Ishikawa (cell line): Measurements from ENCODE around the gene TAOK3.

Experiments used
- CEBPB ChIP-seq: IDR thresholded peaks from 2 replicates; pipeline ENCODE4 v1.6.1; 2012
- CREB1 ChIP-seq: IDR thresholded peaks from 2 replicates; pipeline ENCODE4 v1.6.1; 2012; ENCODE audit warnings: low read depth
- EGR1 ChIP-seq: IDR thresholded peaks from 2 replicates; pipeline ENCODE4 v1.6.1; 2012
- NFIC ChIP-seq: IDR thresholded peaks from 2 replicates; pipeline ENCODE4 v1.6.1; 2012
- RAD21 ChIP-seq: IDR thresholded peaks from 2 replicates; pipeline ENCODE4 v1.6.1; 2012; ENCODE audit warnings: low read depth
- REST ChIP-seq: IDR thresholded peaks from 2 replicates; pipeline ENCODE4 v1.6.1; 2012; ENCODE audit warnings: low read depth, mild to moderate bottlenecking
- TCF12 ChIP-seq: IDR thresholded peaks from 2 replicates; pipeline ENCODE4 v1.6.1; 2012; ENCODE audit warnings: low read depth
- TEAD4 ChIP-seq: IDR thresholded peaks from 2 replicates; pipeline ENCODE4 v1.6.1; 2012
- USF1 ChIP-seq: IDR thresholded peaks from 2 replicates; pipeline ENCODE4 v1.6.1; 2012
- ZBTB7A ChIP-seq: IDR thresholded peaks from 2 replicates; pipeline ENCODE4 v1.6.1; 2012; ENCODE audit warnings: low read depth

The TAOK3 gene

GRCh38 chr12:118102070-118102469 is 270.6 kb downstream of the TAOK3 start:
- TF ChIP-seq EGR1 (no peak), NFIC (no peak), USF1 (no peak), REST (no peak), RAD21 (0 out of 2 replicates have a peak, but pooled peaks have one; percentile 0)

GRCh38 chr12:118101051-118101450 is 271.7 kb downstream of the TAOK3 start:
- TF ChIP-seq ZBTB7A: no peak
- no peak for TF ChIP-seq TCF12
- TF ChIP-seq CREB1: no peak
- no peak for TF ChIP-seq RAD21
- TF ChIP-seq CEBPB: no peak
- TF ChIP-seq USF1: no peak
- TF ChIP-seq TEAD4: no peak
